Measurements from ENCODE around the gene PRICKLE1.

- TF ChIP-seq CTCF (conservative IDR thresholded peaks at IDR 0.05; ENCODE audit: low read depth in 2 of 2) (no peak), EZH2 (IDR thresholded peaks at IDR 0.05; ENCODE audit: low read depth, unreplicated experiment) (no peak), POLR2AphosphoS5 (IDR thresholded peaks at IDR 0.05; ENCODE audit: low read depth) (no peak), EZH2phosphoT487 (IDR thresholded peaks at IDR 0.05; ENCODE audit: unreplicated experiment) (no peak), ZNF331 (CRISPR knock-in tag; IDR thresholded peaks at IDR 0.05; ENCODE audit: low read depth) (no peak)
Observed at GRCh38 chr12:42587601-42588523, 1.7 kb downstream of the PRICKLE1 start.
